K562 (cell line): ENCODE results near the gene MMP19. TPM values are rescaled to one million over a fixed set of nuclear protein-coding genes. Genes with fewer than 3 reads are reported as not detected.
A peak's percentile ranks its signal among the peaks of the same experiment; 100 is the strongest.

Experiments used
- ATAC-seq: fragments of 200-7000 bp; cut with Tn5 transposase; 3 replicates; pipeline ENCODE4 v1.9.1; 2020; ENCODE audit warnings: moderate library complexity
- BruUV-seq: library from RNA; stranded (reverse); fragments of 400-500 nt; replicated peaks from 2 replicates; lab custom pipeline; 2021; lab: Mats Ljungman, UMichigan
- CTCF ChIA-PET: fragments of 300-600 bp; formaldehyde crosslinking; extraction: SDS; loops from one replicate; lab custom pipeline; 2021; ENCODE audit warnings: low intra/inter-chr PET ratio; lab: Yijun Ruan, JAX
- POLR2A ChIA-PET: fragments of 300-600, 350-650 bp; sonication (Branson Sonifier 250); formaldehyde crosslinking; extraction: SDS; loops from one replicate; lab custom pipeline; 2021; ENCODE audit warnings: antibody characterized with exemption, inconsistent platforms; lab: Yijun Ruan, JAX
- DNase-seq, 4 experiments: peaks; one replicate each; pipeline versions ENCODE4 v3.0.0 to v3.0.0-alpha.2; 2011 to 2018; ENCODE audit warnings: low spot score in 3 of 4, mixed read lengths in 3 of 4; ENCODE audit errors: extremely low read depth in 1 of 4
- FAIRE-seq: peaks from 2 replicates; lab custom pipeline; 2011; peaks lifted over from hg19 to GRCh38; lab: Jason Lieb, UNC
- H2AFZ ChIP-seq: 2 replicates; pipeline ENCODE4 v1.6.0; 2011; ENCODE audit warnings: low read depth, low read length, control low read depth, inconsistent platforms
- H3K27ac ChIP-seq: fragments of 200-600 bp; 3 replicates; pipeline ENCODE4 v1.8.0; 2011; ENCODE audit warnings: low read depth, mild to moderate bottlenecking, control low read depth, inconsistent platforms, low read length, moderate library complexity, mixed read lengths; ENCODE audit errors: extremely low read depth
- H3K27me3 ChIP-seq, 2 experiments: fragments of 300-600 bp in 1 of 2; 2 replicates in 1 of 2; 3 replicates in 1 of 2; pipeline versions ENCODE4 v1.6.0 to v1.8.0; 2011; ENCODE audit warnings: inconsistent platforms in 2 of 2, low read length in 2 of 2, mild to moderate bottlenecking in 1 of 2, mixed read lengths in 1 of 2, moderate library complexity in 1 of 2; ENCODE audit not compliant: control insufficient read depth in 2 of 2, insufficient read depth in 2 of 2
- H3K36me3 ChIP-seq: fragments of 300-600 bp; 3 replicates; pipeline ENCODE4 v1.8.0; 2011; ENCODE audit warnings: mild to moderate bottlenecking, low read length, inconsistent platforms; ENCODE audit not compliant: control insufficient read depth, insufficient read depth
- H3K4me1 ChIP-seq, 2 experiments: fragments of 200-600 bp in 1 of 2; replicated peaks in 1 of 2; 2 replicates in 1 of 2; 3 replicates in 1 of 2; pipeline versions ENCODE4 v1.5.1 to v1.8.0; 2011; ENCODE audit warnings: inconsistent platforms in 2 of 2, low read length in 2 of 2, mild to moderate bottlenecking in 1 of 2, mixed read lengths in 1 of 2, moderate library complexity in 1 of 2; ENCODE audit not compliant: control insufficient read depth in 2 of 2, insufficient read depth in 2 of 2
- H3K4me2 ChIP-seq: 2 replicates; pipeline ENCODE4 v1.6.1; 2011; ENCODE audit warnings: low read length, control low read depth, inconsistent platforms, mixed read lengths; ENCODE audit not compliant: insufficient read depth
- H3K4me3 ChIP-seq: fragments of 200-600 bp; sonication (generic), shearing (Covaris generic); 2 replicates; pipeline ENCODE4 v1.5.1; 2016; ENCODE audit warnings: control low read depth, inconsistent platforms
- H3K79me2 ChIP-seq: fragments of 200-600 bp; 3 replicates; pipeline ENCODE4 v1.8.0; 2011; ENCODE audit warnings: low read length, inconsistent platforms; ENCODE audit not compliant: control insufficient read depth, insufficient read depth
- H3K9ac ChIP-seq, 2 experiments: 2 replicates each; pipeline versions ENCODE4 v1.6.0 to v1.6.1; 2011; ENCODE audit warnings: low read depth in 2 of 2, low read length in 2 of 2, control low read depth in 1 of 2, inconsistent platforms in 1 of 2, mild to moderate bottlenecking in 1 of 2, mixed read lengths in 1 of 2; ENCODE audit not compliant: insufficient read depth in 1 of 2
- H3K9me1 ChIP-seq: one replicate; pipeline ENCODE4 v1.6.0; 2011; ENCODE audit warnings: inconsistent platforms, mild to moderate bottlenecking, low read length, moderate library complexity; ENCODE audit not compliant: control insufficient read depth, insufficient read depth
- H3K9me3 ChIP-seq: replicated peaks from 2 replicates; pipeline ENCODE4 v1.5.1; 2011; ENCODE audit warnings: low read depth, low read length, inconsistent platforms; ENCODE audit not compliant: control insufficient read depth, insufficient read depth
- H4K20me1 ChIP-seq: replicated peaks from 2 replicates; pipeline ENCODE4 v1.6.1; 2011; ENCODE audit warnings: low read length, inconsistent platforms, mixed read lengths; ENCODE audit not compliant: control insufficient read depth, insufficient read depth
- CBX3 ChIP-seq, 2 experiments: IDR thresholded peaks; 1 replicate in 1 of 2; 2 replicates in 1 of 2; pipeline ENCODE4 v1.6.1; 2012; ENCODE audit warnings: inconsistent platforms in 2 of 2, low read length in 2 of 2, borderline replicate concordance in 1 of 2, control low read depth in 1 of 2
- CC2D1A ChIP-seq: fragments of 450-650 bp; IDR thresholded peaks from 2 replicates; pipeline ENCODE4 v1.6.1; 2017; ENCODE audit warnings: mild to moderate bottlenecking
- HCFC1 ChIP-seq: IDR thresholded peaks from 2 replicates; pipeline ENCODE4 v1.6.1; 2012; ENCODE audit warnings: low read depth, low read length, improper control_type of control experiment
- PURB ChIP-seq: sonication (generic); formaldehyde crosslinking; IDR thresholded peaks from 2 replicates; pipeline ENCODE4 v1.9.0; 2021; ENCODE audit warnings: low read depth, mild to moderate bottlenecking, missing genetic modification reagents
- TRIM28 ChIP-seq: fragments of 450-650 bp; IDR thresholded peaks from 2 replicates; pipeline ENCODE4 v1.6.1; 2017
- ZFP36 ChIP-seq: fragments of 150-350 bp; IDR thresholded peaks from 2 replicates; pipeline ENCODE4 v1.6.1; 2018; ENCODE audit warnings: low read length, low read depth; ENCODE audit not compliant: partially characterized antibody
- WGBS: fragments of 100-300 bp; shearing (Covaris generic); methylation state at CpG from one replicate; pipeline ENCODE4 v1.1.6; 2016; ENCODE audit warnings: low coverage, mixed read lengths; ENCODE audit not compliant: insufficient coverage; ENCODE audit errors: missing lambda C conversion rate; 5-methylcytosine and 5-hydroxymethylcytosine counted together
- in situ Hi-C: fragments of 300-500 bp; cut with MboI; formaldehyde crosslinking; loops from 4 replicates; pipeline ENCODE4 v1.15.0; 2018; ENCODE audit warnings: inconsistent platforms, mixed read lengths
- intact Hi-C: fragments of 100-400 bp; cut with micrococcal nuclease; formaldehyde crosslinking; loops from 2 replicates; pipeline ENCODE4 v1.14.2; 2022
- polyA plus RNA-seq, 8 experiments: library from polyadenylated mRNA; depleted of rRNA in 4 of 8; stranded (reverse) in 5 of 8; unstranded in 3 of 8; fragments of >200 nt; fragmentation: Nextera tagmentation in 2 of 8; fragmentation: Illumina TruSeq in 1 of 8; extraction: Ambion mirVana in 2 of 8; extraction: Trizol in 1 of 8; gene quantifications; 2 replicates each; pipeline versions ENCODE4 v1.2.1 to v1.2.3, GENCODE V29; 2011 to 2014; ENCODE audit warnings: inconsistent platforms in 1 of 8, missing spikeins in 1 of 8
- total RNA-seq, 7 experiments: library from RNA; depleted of rRNA in 6 of 7; stranded (reverse); fragments of >200 nt in 6 of 7; fragmentation: Illumina TruSeq in 2 of 7; extraction: Trizol in 2 of 7; gene quantifications; 2 replicates each; pipeline versions ENCODE4 v1.2.1 to v1.2.3, GENCODE V29; 2011 to 2021; ENCODE audit warnings: low replicate concordance in 1 of 7
- TF ChIP-seq, protein P1 (sequence below), 2 experiments: IDR thresholded peaks; 2 replicates each; pipeline ENCODE4 v1.6.1; 2011; ENCODE audit warnings: borderline replicate concordance in 1 of 2, control low read depth in 1 of 2, low read depth in 1 of 2, low read length in 1 of 2, mild to moderate bottlenecking in 1 of 2, mixed read lengths in 1 of 2, moderate library complexity in 1 of 2; ENCODE audit not compliant: insufficient read depth in 1 of 2, insufficient read length in 1 of 2, poor library complexity in 1 of 2, severe bottlenecking in 1 of 2; ENCODE audit errors: extremely low read depth in 1 of 2

The MMP19 gene
- total and polyA plus RNA-seq, 9 of the 15 experiments (the other 6 are each of a cell fraction or from before 2014, with no cell fraction given) = 0.14 to 1.6 (median 0.66) TPM

DNA sequence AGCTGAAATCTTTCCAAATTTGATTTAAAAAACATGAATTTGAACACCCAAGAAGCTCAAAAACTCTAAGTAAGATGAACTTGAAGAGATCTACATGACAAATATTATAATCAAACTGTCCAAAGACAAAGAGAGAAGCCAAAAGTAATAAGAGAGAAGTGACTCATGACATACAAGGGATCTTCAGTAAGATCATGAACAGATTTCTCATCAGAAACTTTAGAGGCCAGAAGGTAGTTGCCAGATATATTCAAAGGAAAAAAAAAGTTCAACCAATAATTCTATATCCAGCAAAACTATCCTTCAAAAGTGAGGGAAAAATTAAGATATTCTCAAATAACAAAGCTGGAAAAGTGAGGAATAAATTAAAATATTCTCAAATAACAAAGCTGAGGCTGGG, 35.1 kb upstream of the MMP19 start (continued):
- TF ChIP-seq TRIM28 = 0 out of 2 replicates have a peak, but pooled peaks have one; percentile 49
- TF ChIP-seq HCFC1 = no peak
- TF ChIP-seq, protein P1, sequence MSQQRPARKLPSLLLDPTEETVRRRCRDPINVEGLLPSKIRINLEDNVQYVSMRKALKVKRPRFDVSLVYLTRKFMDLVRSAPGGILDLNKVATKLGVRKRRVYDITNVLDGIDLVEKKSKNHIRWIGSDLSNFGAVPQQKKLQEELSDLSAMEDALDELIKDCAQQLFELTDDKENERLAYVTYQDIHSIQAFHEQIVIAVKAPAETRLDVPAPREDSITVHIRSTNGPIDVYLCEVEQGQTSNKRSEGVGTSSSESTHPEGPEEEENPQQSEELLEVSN (IDR thresholded peaks at IDR 0.05; ENCODE audit: borderline replicate concordance in 1 of 2, extremely low read depth in 1 of 2, insufficient read depth in 1 of 2, insufficient read length in 1 of 2, low read depth in 1 of 2, low read length in 1 of 2, poor library complexity in 1 of 2, severe bottlenecking in 1 of 2) = no peak
- TF ChIP-seq CBX3 (IDR thresholded peaks at IDR 0.05; ENCODE audit: borderline replicate concordance in 1 of 2, low read length in 2 of 2) = 0 out of 3 replicates have a peak, but pooled peaks of 1 of the 2 experiments have one; percentile 51
- TF ChIP-seq CC2D1A = no peak
- TF ChIP-seq ZFP36 = no peak

DNA sequence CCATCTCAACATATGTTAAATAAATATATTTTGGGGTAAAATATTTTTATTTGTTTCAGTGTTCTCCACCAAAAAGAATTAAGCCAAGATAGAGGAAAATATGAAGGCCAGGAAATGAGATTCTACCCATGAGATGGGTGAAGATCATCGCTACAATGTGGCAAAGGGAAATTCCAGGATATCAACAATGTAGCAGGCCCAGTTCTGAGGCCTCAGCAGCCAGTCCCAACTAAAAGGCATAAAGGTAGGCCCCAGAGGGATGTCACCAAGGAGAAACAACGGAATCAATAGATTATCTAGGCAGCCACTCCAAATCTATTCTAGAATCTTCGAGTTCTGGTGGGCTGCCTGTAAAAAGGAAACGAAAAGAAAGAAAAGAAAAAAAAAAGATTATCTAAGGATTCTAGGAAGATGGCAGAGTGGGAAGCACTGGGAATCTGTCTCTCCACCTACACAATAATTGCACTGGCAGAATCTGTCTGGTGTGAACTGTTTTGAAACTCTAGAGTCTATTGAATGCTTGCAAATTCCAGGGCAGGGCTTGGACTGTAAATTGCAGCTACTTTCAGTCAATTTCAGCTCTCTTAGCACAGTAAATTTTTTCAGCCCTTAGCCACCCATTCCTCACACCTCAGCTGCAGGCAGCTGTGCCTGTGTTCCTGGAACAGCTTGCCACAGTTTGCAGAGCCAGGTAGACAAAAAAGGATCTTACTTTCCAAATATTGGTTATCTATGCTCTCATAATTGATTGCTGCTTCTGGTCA, 33.1 kb upstream of the MMP19 start:
- H3K9me3 ChIP-seq = no peaks in the 10 kb centered on the region; the same call in 1 of the 2 replicates
- FAIRE-seq = no peak
- no peak for TF ChIP-seq PURB
- no peaks in the 10 kb centered on the region for H4K20me1 ChIP-seq
- BruUV-seq = no TSS peak
- ChIA-PET POLR2A (interaction anchor here (1.5 to 1.7 kb wide), 2 partner anchors 11 to 29 kb away, joined by 4 to 5 read pairs; no protein-coding TSS in a partner anchor), CTCF (no interaction called here)
- H3K27me3 ChIP-seq = no peaks in the 10 kb centered on the region
- H2AFZ ChIP-seq = peak overlapping the region; percentile 33
- no peak for ATAC-seq
- H3K36me3 ChIP-seq = no peaks in the 10 kb centered on the region
- no peak overlapping the region for H3K9ac ChIP-seq
- H3K4me1 ChIP-seq = no peaks in the 10 kb centered on the region; a peak in 2 of 5 replicates
- H3K4me2 ChIP-seq = no peak overlapping the region
- in situ Hi-C loops = no loop called here
- DNase-seq = no peak
- H3K4me3 ChIP-seq = no peak overlapping the region
- H3K9me1 ChIP-seq = no peaks in the 10 kb centered on the region
- intact Hi-C loops = no loop called here
- no peak overlapping the region for H3K27ac ChIP-seq
- H3K79me2 ChIP-seq = no peaks in the 10 kb centered on the region
- 18% methylated on average over 4 of the region's 4 CpGs for WGBS
